Glomerular visceral epithelial cell (primary cell): ENCODE measurements around the gene TMPRSS3.

Source experiments
- DNase-seq: peaks from one replicate; pipeline ENCODE4 v3.0.0-alpha.2; 2016; ENCODE audit errors: extremely low spot score

The TMPRSS3 gene

DNA sequence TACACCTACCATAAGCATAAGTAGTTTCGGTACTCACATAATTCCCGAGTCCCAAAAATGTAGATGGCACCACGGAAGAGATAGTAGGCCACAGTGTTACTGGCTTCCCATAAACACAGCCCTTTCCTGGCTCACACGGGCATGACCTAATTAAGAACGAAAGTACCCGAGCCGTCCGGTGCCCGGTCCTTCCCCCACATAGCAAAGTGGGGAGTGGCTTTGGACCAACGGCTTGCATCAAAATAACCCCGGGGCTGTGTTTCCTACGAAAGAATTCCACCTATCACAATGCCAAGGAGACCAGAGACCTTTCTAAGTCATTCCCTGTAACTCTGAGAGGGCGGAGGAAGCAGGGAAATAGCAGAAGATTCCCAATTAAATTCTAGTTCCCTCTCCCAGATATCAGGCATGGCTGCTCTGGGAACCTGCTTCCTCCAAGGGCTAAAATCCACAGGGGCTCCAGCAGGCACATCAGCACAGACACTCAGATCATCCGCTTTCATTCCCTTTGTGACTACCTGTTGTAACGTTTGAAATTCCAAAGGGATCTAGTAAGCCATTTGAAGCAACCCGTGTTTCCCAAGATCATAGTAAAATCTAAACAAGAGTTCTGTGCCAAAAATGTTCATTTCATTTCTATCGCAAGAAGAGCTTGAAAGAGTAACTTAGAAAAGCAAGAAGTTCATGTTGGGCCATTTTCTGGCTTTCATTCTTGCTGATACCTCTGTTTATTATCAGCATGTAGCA lies at the start of gene TMPRSS3:
Gene TMPRSS3 (minus strand): TSS at position 148 of the 747 bp plus-strand sequence. CDS start 635 bp downstream, outside the sequence.
- no peak for DNase-seq

GRCh38 chr21:42445311-42445710 lies 49.5 kb upstream of the TMPRSS3 start:
- DNase-seq: no peak

- DNase-seq: no peak
Observed at GRCh38 chr21:42444745-42445059, 48.9 kb upstream of the TMPRSS3 start.

DNA sequence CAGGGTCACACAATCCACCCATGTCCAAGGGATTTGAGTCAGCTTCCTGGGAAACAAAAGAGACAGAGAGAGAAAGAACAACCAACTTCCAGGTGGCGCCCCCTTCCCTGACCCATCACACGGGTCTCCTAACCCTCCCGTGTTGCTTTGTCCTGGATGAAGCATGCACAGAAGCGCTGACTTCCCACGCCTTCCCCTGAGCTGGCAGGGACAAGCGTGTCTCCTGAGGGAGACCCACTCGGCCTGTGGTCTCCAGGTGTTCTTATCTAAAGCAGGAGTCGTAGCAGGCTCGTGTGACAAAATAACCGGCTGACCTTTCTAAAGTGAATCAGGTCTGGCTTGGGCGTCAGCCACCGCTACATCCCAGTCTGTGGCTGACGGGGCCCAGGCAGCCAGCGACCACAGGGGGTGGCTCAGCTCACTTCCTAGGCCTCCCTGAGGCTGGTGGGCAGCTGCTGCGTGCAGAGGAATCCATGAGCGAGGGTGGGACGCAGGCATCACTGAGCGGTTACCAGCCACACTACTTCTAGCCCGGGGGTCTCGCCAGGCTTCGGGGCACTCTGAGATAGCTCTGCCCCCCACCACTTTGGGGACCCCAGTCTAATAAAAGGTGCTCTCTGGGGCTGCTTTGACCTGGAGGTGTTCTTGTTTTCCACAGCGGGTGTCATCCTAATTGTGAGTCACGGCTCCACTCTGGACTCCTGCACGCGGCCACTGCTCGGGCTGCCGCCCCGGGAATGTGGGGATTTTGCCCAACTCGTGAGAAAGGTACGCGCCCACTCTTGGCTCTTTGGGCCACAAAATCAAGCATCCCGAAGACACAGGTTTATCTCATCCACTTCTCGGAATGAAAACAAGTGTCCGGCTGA lies 48.3 kb upstream of the TMPRSS3 start:
- no peak for DNase-seq

DNA sequence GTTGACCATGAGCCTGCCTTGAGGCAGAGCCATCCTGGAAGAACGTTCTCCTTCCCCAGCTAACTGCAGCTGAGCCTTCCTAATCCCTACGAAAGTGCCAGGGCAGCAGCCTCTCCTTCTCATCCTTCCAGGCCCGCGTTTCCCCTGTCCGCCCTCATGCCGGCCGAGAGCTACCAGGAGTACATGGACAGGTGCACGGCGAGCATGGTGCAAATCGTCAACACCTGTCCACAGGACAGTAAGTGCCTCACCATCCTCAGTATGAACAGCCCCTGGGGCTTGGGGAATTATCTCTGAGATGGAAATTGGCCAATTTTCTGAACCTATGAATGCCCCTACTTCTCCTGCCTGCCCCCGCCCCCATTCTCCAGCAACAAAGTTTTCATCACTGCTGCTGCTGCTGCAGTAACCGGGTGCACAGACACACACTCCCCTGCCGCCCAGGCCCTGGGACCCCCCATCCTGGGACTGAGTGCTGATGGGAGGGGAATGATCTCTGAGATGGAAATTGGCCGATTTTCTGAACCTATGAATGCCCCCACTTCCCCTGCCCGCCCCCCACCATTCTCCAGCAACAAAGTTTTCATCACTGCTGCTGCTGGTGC lies 47.4 kb upstream of the TMPRSS3 start:
- no peak for DNase-seq

DNA sequence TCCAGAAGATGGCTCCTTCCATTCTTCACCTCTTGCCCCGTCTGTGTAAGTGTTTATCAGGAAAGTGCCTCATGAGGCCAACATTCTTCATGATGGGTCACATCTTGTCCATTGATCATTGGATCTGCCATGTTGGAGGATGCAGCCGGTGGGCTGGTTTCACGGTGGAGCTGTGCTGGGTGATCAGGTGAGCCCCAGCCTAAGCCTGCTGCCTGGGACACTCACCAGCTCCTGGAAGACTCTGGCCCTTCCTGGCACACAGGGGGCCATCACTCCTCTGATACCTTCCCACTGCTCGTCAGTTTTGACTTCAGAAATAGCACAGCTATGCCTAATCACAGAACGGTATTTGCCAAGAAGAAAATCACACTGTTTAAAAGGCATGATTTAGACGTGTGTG lies 46.1 kb upstream of the TMPRSS3 start:
- no peak for DNase-seq

DNA sequence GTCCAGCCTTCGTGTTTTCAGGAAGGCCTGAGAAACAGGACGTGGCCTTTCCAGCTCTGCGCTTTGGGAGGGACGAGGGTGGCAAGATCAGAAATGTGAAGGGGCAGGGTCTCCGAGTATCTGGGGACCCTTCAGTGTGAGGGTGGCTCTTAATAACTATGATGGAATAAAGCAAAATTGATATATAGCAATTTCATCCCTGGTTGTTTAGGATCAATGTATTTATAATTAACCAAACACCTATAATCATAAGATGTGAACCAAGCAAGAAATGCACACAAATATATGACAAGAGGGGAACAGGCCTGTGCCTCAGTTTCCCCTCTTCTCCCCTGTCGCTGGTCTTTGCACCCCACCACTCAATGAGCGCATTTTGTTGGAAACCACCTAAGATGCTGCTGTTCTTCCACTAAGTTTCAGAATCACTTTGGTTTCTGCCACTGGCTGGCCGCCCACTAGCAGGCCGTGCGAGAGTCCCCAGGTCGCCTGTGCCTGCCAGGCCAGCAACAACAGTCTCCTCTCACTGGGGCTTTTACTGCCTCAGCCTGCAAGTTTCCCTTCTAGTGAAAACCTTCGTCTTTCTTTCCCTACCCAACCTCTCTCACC lies 44.4 kb upstream of the TMPRSS3 start:
- DNase-seq: no peak

GRCh38 chr21:42439284-42440186 lies 43.7 kb upstream of the TMPRSS3 start:
- DNase-seq: no peak

DNA sequence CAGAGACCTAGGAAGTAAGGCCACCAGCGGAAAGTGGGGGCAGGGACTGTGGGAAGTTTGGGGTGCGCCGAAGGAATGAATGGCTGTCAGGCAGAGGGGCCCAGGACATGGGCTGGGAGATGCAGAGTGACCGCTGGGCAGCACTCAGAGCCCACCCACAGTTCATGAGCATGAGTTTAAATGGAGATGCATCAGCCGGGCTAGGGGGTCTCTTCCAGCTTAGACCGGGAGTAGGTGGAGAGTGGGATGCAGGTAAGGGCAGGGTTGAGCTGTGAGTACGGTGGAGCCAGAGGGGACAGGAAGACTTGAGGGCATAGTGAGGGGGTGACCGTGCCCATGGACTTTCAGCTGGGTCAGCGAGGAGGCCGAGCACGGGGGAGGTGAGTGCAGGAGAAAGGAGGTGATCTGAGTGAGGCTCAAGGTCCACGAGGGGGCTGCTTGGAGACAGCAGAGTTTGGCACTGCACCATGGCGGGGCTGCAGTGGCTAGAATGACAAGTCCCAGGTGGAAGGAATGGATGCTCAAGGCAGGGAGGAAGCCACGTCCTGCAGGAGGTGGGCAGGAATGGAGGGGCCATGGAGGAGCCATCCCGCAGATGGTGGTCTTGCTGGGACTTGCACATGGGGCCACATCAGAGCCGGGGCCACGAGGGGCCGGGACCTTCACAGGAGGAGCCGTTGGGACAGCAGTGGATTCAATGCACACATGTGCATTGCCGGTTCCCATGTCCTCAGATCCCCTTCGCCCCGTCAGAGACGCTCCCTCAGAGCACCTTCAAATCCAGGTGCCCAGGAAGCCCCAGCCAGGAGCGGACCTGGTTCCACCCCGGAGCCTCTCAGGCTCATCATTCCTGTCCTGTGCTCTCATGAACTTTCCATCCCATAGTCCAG lies 42.7 kb upstream of the TMPRSS3 start:
- DNase-seq: no peak

- no peak for DNase-seq
Observed at GRCh38 chr21:42437786-42438185, 41.9 kb upstream of the TMPRSS3 start.

DNA sequence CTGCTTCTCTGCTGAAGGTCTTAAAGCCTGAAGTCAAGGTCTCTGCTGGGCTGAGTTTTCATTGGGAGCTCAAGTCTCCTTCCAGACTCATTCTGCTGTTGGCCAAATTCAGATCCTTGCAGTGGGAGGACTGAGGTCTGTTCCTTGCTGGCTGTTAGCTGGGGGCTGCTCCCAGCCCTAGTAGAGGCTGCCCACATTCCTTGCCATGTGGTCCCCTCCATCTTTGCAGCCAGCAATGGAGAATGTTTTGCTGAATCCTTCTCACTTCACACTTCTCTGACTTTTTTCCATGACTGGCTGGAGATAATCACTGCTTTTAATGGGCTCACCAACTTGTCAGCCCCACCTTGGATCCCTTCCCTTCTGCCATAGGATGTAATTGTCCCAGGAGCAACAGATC lies 41.1 kb upstream of the TMPRSS3 start:
- no peak for DNase-seq

DNA sequence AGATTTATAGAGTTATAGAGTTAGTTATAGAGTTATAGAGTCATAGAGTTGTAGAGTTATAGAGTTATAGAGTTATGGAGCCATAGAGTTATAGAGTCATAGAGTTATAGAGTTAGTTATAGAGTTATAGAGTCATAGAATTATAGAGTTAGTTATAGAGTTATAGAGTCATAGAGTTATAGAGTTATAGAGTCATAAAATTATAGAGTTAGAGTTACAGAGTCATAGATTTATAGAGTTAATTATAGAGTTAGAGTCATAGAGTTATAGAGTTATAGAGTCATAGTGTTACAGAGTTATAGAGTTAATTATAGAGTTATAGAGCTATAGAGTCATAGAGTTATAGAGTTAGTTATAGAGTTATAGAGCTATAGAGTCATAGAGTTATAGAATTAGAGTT lies 40.0 kb upstream of the TMPRSS3 start:
- DNase-seq: no peak

GRCh38 chr21:42435401-42435800 lies 39.5 kb upstream of the TMPRSS3 start:
- no peak for DNase-seq

DNA sequence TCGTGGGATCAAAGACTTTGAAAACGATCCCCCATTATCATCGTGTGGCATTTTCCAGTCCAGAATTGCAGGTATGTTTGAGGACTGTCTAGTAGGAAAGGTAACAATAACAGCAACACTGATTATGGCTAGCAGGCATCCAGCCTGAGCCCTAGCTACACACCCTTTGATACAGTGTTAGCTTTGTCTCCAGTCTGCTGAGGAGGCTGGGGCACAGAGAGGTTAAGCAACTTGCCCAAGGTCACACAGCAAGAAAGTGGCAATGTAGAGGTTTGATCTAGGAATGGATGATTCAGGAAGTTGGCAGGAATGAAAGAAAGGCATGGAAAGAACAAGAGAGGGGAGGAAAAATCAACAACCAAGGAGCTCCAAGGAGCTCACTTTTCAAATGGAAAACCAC lies 39.0 kb upstream of the TMPRSS3 start:
- DNase-seq: no peak

DNA sequence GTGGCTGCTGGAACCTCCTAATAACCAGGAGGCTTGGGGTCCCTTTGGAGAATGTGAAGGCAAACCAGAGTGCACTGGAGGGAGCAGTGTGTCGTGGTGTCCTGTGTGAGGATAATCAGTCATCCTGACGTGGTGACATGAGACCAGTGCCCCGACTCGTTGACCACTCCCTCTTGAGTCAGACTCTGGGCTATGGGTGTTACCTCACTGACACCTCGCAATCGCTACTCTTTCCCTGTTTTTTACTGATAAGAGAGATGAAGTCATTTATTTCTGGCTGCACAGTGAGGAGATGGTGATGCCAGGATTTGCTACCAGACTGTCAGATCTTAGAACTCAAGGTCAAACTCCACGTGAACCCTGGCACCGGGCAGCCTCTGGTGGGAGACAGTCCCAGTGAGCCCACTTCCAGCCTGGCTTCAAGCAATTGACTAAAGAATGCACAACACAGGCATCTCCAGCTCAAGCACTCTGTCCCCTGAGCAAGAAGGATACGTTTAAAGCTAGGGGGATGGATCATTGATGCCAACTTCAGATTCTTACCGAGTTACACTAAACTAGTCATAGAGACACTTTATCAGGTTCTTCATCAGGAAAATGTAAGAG lies 38.2 kb upstream of the TMPRSS3 start:
- DNase-seq: no peak

DNA sequence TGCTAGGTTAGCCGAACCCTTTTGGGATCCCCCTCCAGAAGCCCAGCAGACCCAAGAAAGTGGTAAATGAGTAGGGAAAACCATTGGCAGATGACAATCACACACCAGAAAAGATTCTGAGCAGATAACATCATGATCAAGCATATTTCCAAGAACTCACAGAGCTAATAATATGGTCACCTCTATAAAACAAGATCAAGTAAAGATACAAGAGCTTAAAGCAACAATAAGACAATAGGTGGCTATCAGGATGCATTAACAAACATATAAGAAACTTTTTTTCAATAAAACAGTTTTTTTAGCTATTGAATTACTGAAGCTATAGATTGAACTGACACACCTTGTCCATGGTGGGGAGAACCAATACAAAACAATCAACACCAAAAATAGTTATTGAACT lies 36.8 kb upstream of the TMPRSS3 start:
- no peak for DNase-seq

- DNase-seq: no peak
Observed at GRCh38 chr21:42431196-42431595, 35.3 kb upstream of the TMPRSS3 start.

DNA sequence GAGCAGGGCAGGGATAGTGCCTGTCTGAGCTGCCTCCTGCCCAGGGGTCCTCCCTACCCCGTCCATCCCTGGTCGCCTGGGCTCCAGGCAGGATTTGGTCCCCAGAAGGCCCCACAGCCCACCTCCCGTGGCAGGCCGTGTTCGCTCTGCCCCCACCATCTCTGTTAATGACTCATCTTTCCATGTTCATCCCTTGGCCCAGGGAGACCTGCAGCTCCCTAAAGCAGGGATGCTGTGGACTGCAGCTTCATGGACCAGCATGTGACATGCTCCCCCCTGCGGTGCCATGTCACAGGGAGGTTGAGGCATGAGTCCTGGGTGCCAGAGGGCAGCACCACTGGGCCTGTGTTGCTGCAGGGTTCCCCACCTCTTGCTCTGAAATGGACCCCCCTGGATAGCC lies 34.7 kb upstream of the TMPRSS3 start:
- no peak for DNase-seq

- DNase-seq: no peak
Observed at GRCh38 chr21:42429856-42430255, 34.0 kb upstream of the TMPRSS3 start.

DNA sequence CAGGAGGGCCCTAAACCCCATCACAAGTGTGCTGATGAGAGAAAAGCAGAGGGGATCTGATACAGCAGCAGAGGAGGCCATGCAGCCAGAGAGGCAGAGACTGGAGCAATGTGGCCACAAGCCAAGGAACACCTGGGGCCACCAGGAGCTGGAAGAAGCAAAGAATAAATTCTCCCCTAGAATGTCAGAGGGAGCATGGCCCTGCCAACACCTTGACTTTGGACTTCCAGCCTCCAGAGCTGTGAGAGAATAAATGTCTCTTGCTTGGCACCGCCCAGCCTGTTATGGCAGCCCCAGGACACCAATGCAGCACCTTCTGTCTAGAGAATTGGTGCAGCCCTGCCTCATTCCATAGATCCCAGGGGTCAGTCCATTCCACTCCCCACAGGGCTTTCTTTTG lies 33.2 kb upstream of the TMPRSS3 start:
- DNase-seq: no peak
